HG03565 (cell line): ENCODE results near the gene ERN2.

Source experiments
- ATAC-seq: cut with Tn5 transposase; IDR thresholded peaks from one replicate; pipeline ENCODE4 v1.9.1; 2021; ENCODE audit warnings: mild to moderate bottlenecking, moderate library complexity; ENCODE audit not compliant: unreplicated experiment

ERN2 gene

GRCh38 chr16:23640931-23641765 is 71.9 kb downstream of the ERN2 start, which contains the start of the genes DCTN5 and PALB2:
Gene DCTN5, plus strand, starts transcription at chr16:23641466. Its CDS starts 77 bp downstream, at chr16:23641543.
Gene PALB2, minus strand, starts transcription at chr16:23641310. Its CDS starts 153 bp downstream, at chr16:23641157.
- ATAC-seq, result peak; percentile 96

- ATAC-seq, result no peak
Observed at GRCh38 chr16:23640615-23640930, 72.4 kb downstream of the ERN2 start.
